Hematopoietic multipotent progenitor cell treated with erythropoietin and hydrocortisone succinate and interleukin-3 and kit ligand, for 15 days (in vitro differentiated cells): ENCODE data around the gene ARHGAP25.

ENCODE experiments used
- DNase-seq: peaks from one replicate; pipeline ENCODE4 v3.0.0-alpha.2; 2015; ENCODE audit warnings: low spot score

Gene ARHGAP25

GRCh38 chr2:68767031-68767961 lies 32.7 kb downstream of the ARHGAP25 start:
- peak; percentile 44 for DNase-seq

- no peak for DNase-seq
These were observed 33.4 kb downstream of the ARHGAP25 start for GRCh38 chr2:68767996-68768395.

- DNase-seq = peak; percentile 23
These were observed 33.9 kb downstream of the ARHGAP25 start for GRCh38 chr2:68768461-68768860.

GRCh38 chr2:68768951-68769350 lies 34.3 kb downstream of the ARHGAP25 start:
- no peak for DNase-seq

GRCh38 chr2:68769586-68770270 lies 35.1 kb downstream of the ARHGAP25 start:
- DNase-seq = no peak

- DNase-seq = no peak
These were observed 35.9 kb downstream of the ARHGAP25 start for GRCh38 chr2:68770271-68771111.

GRCh38 chr2:68771211-68771751 lies 36.7 kb downstream of the ARHGAP25 start:
- DNase-seq = no peak

GRCh38 chr2:68772109-68772508 lies 37.5 kb downstream of the ARHGAP25 start:
- DNase-seq = no peak

GRCh38 chr2:68774569-68775271 lies 40.1 kb downstream of the ARHGAP25 start:
- DNase-seq = no peak

GRCh38 chr2:68775272-68775842 lies 40.7 kb downstream of the ARHGAP25 start:
- no peak for DNase-seq

- no peak for DNase-seq
These were observed 41.5 kb downstream of the ARHGAP25 start for GRCh38 chr2:68776124-68776523.

GRCh38 chr2:68779595-68779994 lies 45.0 kb downstream of the ARHGAP25 start:
- DNase-seq = no peak

GRCh38 chr2:68784188-68784587 lies 49.6 kb downstream of the ARHGAP25 start:
- no peak for DNase-seq

- DNase-seq = no peak
These were observed 50.3 kb downstream of the ARHGAP25 start for GRCh38 chr2:68784915-68785314.

- DNase-seq = no peak
These were observed 52.7 kb downstream of the ARHGAP25 start for GRCh38 chr2:68787356-68787755.

GRCh38 chr2:68789603-68790002 lies 55.0 kb downstream of the ARHGAP25 start:
- DNase-seq = no peak

GRCh38 chr2:68790600-68790999 lies 56.0 kb downstream of the ARHGAP25 start:
- no peak for DNase-seq

GRCh38 chr2:68791914-68792313 lies 57.3 kb downstream of the ARHGAP25 start:
- DNase-seq = no peak

GRCh38 chr2:68792751-68793150 lies 58.1 kb downstream of the ARHGAP25 start:
- no peak for DNase-seq

GRCh38 chr2:68796295-68796905 lies 61.8 kb downstream of the ARHGAP25 start:
- no peak for DNase-seq

GRCh38 chr2:68798569-68798968 lies 64.0 kb downstream of the ARHGAP25 start:
- DNase-seq = no peak
